ENCODE data around the gene PRXL2B.
"Not testable (repeated sequence)": the region's sequence is repeated elsewhere in the genome, so short reads cannot be mapped to it uniquely, and the experiment has no call there.

PRXL2B gene

DNA sequence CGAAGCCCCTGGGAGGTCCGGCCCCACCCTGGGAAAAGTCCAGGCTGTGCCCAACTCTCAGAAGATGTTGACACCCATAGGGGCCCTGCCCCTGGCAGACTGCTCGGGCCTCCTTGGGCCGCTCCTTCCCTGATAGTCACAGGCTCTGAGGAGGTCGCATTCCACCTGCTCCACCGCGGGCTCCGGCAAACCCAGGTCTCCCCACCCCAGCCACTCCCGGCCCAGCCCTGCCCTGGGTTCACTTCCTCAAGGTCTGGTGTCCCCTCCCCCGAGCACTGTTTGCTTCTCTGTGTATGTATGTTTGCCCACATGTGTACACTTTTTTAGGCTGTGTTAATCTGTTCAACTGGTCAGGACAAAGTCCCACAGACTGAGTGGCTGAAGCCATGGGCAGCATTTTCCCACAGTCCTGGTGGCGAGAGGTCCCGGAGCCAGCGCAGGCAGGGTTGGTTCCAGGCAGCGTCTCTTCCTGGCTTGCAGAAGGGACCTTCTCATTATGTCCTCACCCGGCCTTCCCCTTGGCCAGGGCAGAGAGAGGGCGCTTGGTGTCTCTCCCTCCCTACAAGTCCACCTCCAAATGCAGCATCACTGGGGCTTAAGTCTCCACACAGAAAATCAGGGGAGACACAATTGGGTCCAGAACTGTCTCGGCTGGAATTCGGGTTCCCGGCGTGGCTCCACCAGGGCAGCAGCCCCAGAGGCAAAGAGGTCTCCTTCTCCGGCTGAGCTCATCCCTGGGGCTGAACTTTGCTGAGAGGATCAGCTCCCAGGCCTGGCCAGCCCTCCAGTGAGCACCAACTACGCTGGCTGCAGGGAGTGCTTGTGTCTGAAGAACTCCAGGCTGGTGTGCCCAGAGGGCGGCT is 10.5 kb upstream of the PRXL2B start:
- TF ChIP-seq, protein P1, sequence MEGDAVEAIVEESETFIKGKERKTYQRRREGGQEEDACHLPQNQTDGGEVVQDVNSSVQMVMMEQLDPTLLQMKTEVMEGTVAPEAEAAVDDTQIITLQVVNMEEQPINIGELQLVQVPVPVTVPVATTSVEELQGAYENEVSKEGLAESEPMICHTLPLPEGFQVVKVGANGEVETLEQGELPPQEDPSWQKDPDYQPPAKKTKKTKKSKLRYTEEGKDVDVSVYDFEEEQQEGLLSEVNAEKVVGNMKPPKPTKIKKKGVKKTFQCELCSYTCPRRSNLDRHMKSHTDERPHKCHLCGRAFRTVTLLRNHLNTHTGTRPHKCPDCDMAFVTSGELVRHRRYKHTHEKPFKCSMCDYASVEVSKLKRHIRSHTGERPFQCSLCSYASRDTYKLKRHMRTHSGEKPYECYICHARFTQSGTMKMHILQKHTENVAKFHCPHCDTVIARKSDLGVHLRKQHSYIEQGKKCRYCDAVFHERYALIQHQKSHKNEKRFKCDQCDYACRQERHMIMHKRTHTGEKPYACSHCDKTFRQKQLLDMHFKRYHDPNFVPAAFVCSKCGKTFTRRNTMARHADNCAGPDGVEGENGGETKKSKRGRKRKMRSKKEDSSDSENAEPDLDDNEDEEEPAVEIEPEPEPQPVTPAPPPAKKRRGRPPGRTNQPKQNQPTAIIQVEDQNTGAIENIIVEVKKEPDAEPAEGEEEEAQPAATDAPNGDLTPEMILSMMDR (IDR thresholded peaks at IDR 0.05) = no peak
- Mint-ChIP-seq H3K4me3 (no peak overlapping the region), H3K9me3 (peaks cover 20% of the 10 kb centered on the region), H3K27ac (no peak overlapping the region), H3K4me1 (peaks cover 40% of the 10 kb centered on the region), H3K36me3 (ENCODE audit: low read depth) (no peaks in the 10 kb centered on the region), H3K27me3 (ENCODE audit: low read depth, poor library complexity) (peaks cover 12% of the 10 kb centered on the region)
- no peak for DNase-seq

DNA sequence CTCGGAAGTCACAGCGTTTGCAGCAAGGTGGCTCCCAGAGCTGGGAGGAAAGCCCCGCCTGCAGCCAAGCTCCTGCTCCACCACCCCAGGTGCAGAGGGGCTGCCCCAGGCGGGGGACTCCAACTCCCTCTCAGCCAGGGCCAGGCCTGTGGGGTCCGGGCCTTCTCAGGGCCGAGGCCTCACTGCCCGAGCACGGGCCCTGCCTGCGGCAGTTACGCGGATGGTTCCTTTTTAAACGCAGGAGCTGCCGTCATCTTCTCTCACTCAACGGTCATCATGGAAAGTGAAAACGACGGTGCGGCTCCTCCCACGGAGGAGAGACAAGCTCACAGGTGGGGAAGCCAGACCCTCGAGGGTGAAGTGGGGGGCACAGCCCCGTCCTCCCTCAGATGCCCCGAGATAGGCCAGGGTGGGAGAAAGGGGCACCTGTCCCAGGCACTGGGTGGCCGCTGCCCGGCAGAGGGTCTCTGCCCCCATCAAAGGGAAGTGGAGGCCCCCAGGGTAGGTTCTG is 9.0 kb upstream of the PRXL2B start:
- not testable (repeated sequence) for H3K36me3 Mint-ChIP-seq (ENCODE audit: low read depth); H3K27ac Mint-ChIP-seq; H3K4me3 Mint-ChIP-seq; DNase-seq
- H3K4me1 Mint-ChIP-seq = peaks cover 47% of the 10 kb centered on the region
- H3K27me3 Mint-ChIP-seq (ENCODE audit: low read depth, poor library complexity) = peaks cover 16% of the 10 kb centered on the region
- peaks cover 18% of the 10 kb centered on the region for H3K9me3 Mint-ChIP-seq

DNA sequence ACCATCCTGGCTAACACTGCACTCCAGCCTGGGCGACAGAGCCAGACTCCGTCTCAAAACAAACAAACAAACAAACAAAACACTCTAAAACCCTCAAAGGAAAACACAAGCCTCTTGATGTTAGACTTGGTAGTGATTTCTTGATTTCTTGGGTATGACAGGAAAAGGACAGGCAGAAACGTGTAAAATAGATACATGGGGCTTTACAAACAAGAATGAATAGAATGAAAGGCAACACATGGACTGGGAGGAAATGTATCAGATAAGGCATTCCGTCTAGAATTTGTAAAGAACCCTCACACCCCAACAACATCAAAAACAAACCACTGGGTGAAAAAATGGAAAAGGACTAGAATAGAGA is 7.8 kb upstream of the PRXL2B start:
- DNase-seq = no peak
- Mint-ChIP-seq H3K27me3 (ENCODE audit: low read depth, poor library complexity) (peaks cover 12% of the 10 kb centered on the region), H3K36me3 (ENCODE audit: low read depth) (no peaks in the 10 kb centered on the region), H3K9me3 (peaks cover 7% of the 10 kb centered on the region), H3K4me1 (peaks cover 52% of the 10 kb centered on the region), H3K4me3 (no peak overlapping the region), H3K27ac (peak overlapping the region; percentile 67)
- TF ChIP-seq, protein P1 (IDR thresholded peaks at IDR 0.05) = no peak

DNA sequence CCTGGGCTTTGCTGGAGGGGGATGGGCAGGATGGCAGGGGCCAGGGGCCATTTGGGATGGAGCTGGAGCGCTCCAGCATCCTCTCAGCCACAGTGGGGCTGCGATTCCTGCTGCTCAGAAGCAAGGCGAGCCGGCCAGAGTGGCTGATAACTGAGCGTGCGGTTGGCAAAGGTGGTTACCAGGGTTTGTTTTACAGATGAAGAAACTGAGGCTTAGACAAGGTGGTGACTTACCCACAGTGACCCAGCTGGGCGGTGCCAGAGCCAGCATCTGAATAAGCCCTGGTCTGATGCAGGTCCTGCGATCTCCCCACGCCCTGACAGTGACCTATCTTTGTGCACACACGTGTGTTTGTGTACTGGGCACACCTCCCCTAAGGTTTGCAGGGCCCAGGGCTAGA is 5.9 kb upstream of the PRXL2B start:
- Mint-ChIP-seq H3K36me3 (ENCODE audit: low read depth) (no peaks in the 10 kb centered on the region), H3K9me3 (no peaks in the 10 kb centered on the region), H3K27ac (no peak overlapping the region), H3K4me1 (peaks cover 72% of the 10 kb centered on the region), H3K4me3 (no peak overlapping the region), H3K27me3 (ENCODE audit: low read depth, poor library complexity) (peaks cover 11% of the 10 kb centered on the region)
- TF ChIP-seq, protein P1 (IDR thresholded peaks at IDR 0.05) = no peak
- DNase-seq = no peak

DNA sequence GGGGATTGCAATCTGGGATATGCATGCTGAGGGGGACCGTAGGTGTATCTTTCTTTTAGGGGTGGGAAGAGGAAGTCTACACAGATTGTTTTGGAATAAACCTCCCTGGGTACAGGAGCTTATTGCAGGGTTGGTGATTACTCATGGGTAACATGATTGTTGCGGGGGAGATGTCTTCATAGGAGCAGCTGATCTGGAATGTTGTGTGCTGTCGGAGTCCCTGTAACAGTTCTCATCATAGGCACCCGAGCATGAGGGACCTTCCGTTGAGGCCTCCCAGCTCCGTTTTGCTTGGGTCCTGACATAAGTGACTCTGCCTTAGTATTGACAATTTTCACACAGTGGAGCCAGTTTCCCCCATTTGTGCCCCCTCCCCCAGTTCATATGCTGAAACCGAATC is 4.2 kb upstream of the PRXL2B start:
- DNase-seq = no peak
- H3K27ac Mint-ChIP-seq = no peak overlapping the region
- peaks cover 57% of the 10 kb centered on the region for H3K4me1 Mint-ChIP-seq
- H3K27me3 Mint-ChIP-seq (ENCODE audit: low read depth, poor library complexity) = peaks cover 11% of the 10 kb centered on the region
- TF ChIP-seq, protein P1 (IDR thresholded peaks at IDR 0.05) = no peak
- no peaks in the 10 kb centered on the region for H3K9me3 Mint-ChIP-seq
- no peaks in the 10 kb centered on the region for H3K36me3 Mint-ChIP-seq (ENCODE audit: low read depth)
- no peak overlapping the region for H3K4me3 Mint-ChIP-seq

DNA sequence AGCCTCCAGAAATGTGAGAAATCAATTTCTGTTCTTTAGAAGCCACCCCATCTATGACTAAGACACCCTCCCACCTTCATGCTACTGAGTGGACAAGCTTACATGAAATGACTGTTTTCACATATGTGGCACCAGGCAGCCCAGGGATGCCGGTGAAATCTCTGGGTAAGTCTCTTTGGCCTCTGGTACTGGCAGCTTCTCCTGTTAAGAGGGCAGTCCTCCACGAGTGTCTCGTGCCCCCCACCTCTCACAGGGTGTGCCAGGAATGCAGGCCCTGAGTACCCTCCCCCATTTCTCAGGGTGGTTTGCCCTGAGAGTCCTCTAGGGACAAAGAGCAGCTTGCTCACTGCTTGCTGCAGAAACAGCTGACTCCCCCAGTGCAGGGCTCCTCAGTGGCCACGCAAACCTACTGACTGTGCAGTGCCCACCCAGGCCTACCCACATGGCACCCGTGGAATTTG is 3.2 kb upstream of the PRXL2B start:
- H3K27ac Mint-ChIP-seq = no peak overlapping the region

More for the DNA sequence above, 3.2 kb upstream of the PRXL2B start:
- DNase-seq = no peak
- H3K36me3 Mint-ChIP-seq (ENCODE audit: low read depth) = no peaks in the 10 kb centered on the region
- TF ChIP-seq, protein P1 (IDR thresholded peaks at IDR 0.05) = no peak
- H3K27me3 Mint-ChIP-seq (ENCODE audit: low read depth, poor library complexity) = peaks cover 11% of the 10 kb centered on the region
- no peaks in the 10 kb centered on the region for H3K9me3 Mint-ChIP-seq
- H3K4me3 Mint-ChIP-seq = no peak overlapping the region
- peaks cover 48% of the 10 kb centered on the region for H3K4me1 Mint-ChIP-seq
